OCI-LY3 (cell line): ENCODE measurements around the gene RSRC2.
"Not testable (repeated sequence)": the region's sequence is repeated elsewhere in the genome, so short reads cannot be mapped to it uniquely, and the experiment has no call there.

Source experiments
- H2AFZ ChIP-seq: fragments of 200-600, 300-600 bp; shearing (Covaris generic); 2 replicates; pipeline ENCODE4 v1.6.0; 2014; ENCODE audit warnings: antibody characterized with exemption, low read depth, low read length
- H3K27ac ChIP-seq: fragments of 200-600, 300-600 bp; sonication (generic); 2 replicates; pipeline ENCODE4 v1.5.1; 2014; ENCODE audit warnings: mild to moderate bottlenecking, low read length, moderate library complexity, mixed read lengths
- H3K27me3 ChIP-seq: fragments of 200-600, 300-600 bp; sonication (generic); 2 replicates; pipeline ENCODE4 v1.6.1; 2014; ENCODE audit warnings: low read depth, low read length, mixed read lengths
- H3K36me3 ChIP-seq: fragments of 200-600, 300-600 bp; sonication (generic); replicated peaks from 2 replicates; pipeline ENCODE3; 2014; ENCODE audit warnings: low read depth, low read length, mixed read lengths
- H3K4me1 ChIP-seq: fragments of 300-600, 200-600 bp; sonication (generic); 2 replicates; pipeline ENCODE4 v1.6.1; 2014; ENCODE audit warnings: low read length, mixed read lengths
- H3K4me2 ChIP-seq: fragments of 200-600, 300-600 bp; sonication (generic); 2 replicates; pipeline ENCODE4 v1.6.1; 2014; ENCODE audit warnings: low read length, mixed read lengths
- H3K4me3 ChIP-seq: fragments of 300-600, 200-600 bp; sonication (generic); 2 replicates; pipeline ENCODE4 v1.5.1; 2014; ENCODE audit warnings: antibody characterized with exemption, mild to moderate bottlenecking, low read length, moderate library complexity
- H3K79me2 ChIP-seq: fragments of 300-600, 200-600 bp; shearing (Covaris generic); 2 replicates; pipeline ENCODE4 v1.6.1; 2014; ENCODE audit warnings: mild to moderate bottlenecking, low read length, mixed read lengths
- H3K9ac ChIP-seq: fragments of 300-600, 200-600 bp; shearing (Covaris generic); 2 replicates; pipeline ENCODE4 v1.6.0; 2014; ENCODE audit warnings: mild to moderate bottlenecking, low read length, moderate library complexity
- H3K9me3 ChIP-seq: fragments of 200-600, 300-600 bp; shearing (Covaris generic); 2 replicates; pipeline ENCODE4 v1.6.1; 2014; ENCODE audit warnings: low read length, mixed read lengths; ENCODE audit not compliant: insufficient read depth
- H4K20me1 ChIP-seq: fragments of 200-600, 300-600 bp; sonication (generic); 2 replicates; pipeline ENCODE4 v1.6.1; 2016; ENCODE audit warnings: low read length, mixed read lengths; ENCODE audit not compliant: insufficient read depth
- EZH2phosphoT487 ChIP-seq: fragments of 200-600 bp; shearing (Covaris generic); IDR thresholded peaks from 2 replicates; pipeline ENCODE4 v1.6.1; 2018; ENCODE audit warnings: antibody characterized with exemption, mixed run types, low read depth
- TF ChIP-seq, protein P1 (sequence below): fragments of 200-600, 300-600 bp; sonication (generic); IDR thresholded peaks from 2 replicates; pipeline ENCODE4 v1.5.1; 2014; ENCODE audit warnings: antibody characterized with exemption, low read length, low read depth

RSRC2 gene

GRCh38 chr12:122473543-122474323, 53.0 kb downstream of the RSRC2 start:
- no peak overlapping the region for H3K9ac ChIP-seq
- peaks cover 24% of the 10 kb centered on the region for H3K4me1 ChIP-seq

GRCh38 chr12:122471324-122472226, 55.2 kb downstream of the RSRC2 start:
- no peaks in the 10 kb centered on the region for H3K27me3 ChIP-seq
- H3K4me1 ChIP-seq: peaks cover 24% of the 10 kb centered on the region
- H3K9me3 ChIP-seq: no peaks in the 10 kb centered on the region
- TF ChIP-seq, protein P1, sequence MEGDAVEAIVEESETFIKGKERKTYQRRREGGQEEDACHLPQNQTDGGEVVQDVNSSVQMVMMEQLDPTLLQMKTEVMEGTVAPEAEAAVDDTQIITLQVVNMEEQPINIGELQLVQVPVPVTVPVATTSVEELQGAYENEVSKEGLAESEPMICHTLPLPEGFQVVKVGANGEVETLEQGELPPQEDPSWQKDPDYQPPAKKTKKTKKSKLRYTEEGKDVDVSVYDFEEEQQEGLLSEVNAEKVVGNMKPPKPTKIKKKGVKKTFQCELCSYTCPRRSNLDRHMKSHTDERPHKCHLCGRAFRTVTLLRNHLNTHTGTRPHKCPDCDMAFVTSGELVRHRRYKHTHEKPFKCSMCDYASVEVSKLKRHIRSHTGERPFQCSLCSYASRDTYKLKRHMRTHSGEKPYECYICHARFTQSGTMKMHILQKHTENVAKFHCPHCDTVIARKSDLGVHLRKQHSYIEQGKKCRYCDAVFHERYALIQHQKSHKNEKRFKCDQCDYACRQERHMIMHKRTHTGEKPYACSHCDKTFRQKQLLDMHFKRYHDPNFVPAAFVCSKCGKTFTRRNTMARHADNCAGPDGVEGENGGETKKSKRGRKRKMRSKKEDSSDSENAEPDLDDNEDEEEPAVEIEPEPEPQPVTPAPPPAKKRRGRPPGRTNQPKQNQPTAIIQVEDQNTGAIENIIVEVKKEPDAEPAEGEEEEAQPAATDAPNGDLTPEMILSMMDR: peak; percentile 74
- TF ChIP-seq EZH2phosphoT487: no peak
- H3K36me3 ChIP-seq: peaks cover 30% of the 10 kb centered on the region
- H3K79me2 ChIP-seq: no peaks in the 10 kb centered on the region
- H3K4me2 ChIP-seq: no peak overlapping the region
- H2AFZ ChIP-seq: no peak overlapping the region
- H4K20me1 ChIP-seq: peaks cover 23% of the 10 kb centered on the region
- H3K27ac ChIP-seq: no peak overlapping the region
- H3K4me3 ChIP-seq: no peak overlapping the region
- no peak overlapping the region for H3K9ac ChIP-seq

More at GRCh38 chr12:122473543-122474323, 53.0 kb downstream of the RSRC2 start:
- H3K4me2 ChIP-seq: peak overlapping the region; percentile 62
- peaks cover 23% of the 10 kb centered on the region for H4K20me1 ChIP-seq
- H3K9me3 ChIP-seq: no peaks in the 10 kb centered on the region
- 0 out of 2 replicates have a peak overlapping the region, but pooled peaks have one; percentile 29 for H3K27ac ChIP-seq
- peak overlapping the region; percentile 16; the same call in 1 of the 2 replicates for H3K4me3 ChIP-seq
- no peaks in the 10 kb centered on the region for H3K27me3 ChIP-seq
- TF ChIP-seq, protein P1: no peak
- TF ChIP-seq EZH2phosphoT487: no peak
- no peaks in the 10 kb centered on the region for H3K79me2 ChIP-seq
- H3K36me3 ChIP-seq: peaks cover 44% of the 10 kb centered on the region
- no peak overlapping the region for H2AFZ ChIP-seq

GRCh38 chr12:122470576-122470975, 56.2 kb downstream of the RSRC2 start:
- H3K4me3 ChIP-seq, H3K27me3 ChIP-seq, H2AFZ ChIP-seq, H3K79me2 ChIP-seq, H3K9ac ChIP-seq, H3K27ac ChIP-seq, H3K9me3 ChIP-seq, H3K4me2 ChIP-seq: not testable (repeated sequence)
- Histone ChIP-seq H3K36me3 (peaks cover 24% of the 10 kb centered on the region), H3K4me1 (peaks cover 23% of the 10 kb centered on the region), H4K20me1 (peaks cover 18% of the 10 kb centered on the region)

DNA sequence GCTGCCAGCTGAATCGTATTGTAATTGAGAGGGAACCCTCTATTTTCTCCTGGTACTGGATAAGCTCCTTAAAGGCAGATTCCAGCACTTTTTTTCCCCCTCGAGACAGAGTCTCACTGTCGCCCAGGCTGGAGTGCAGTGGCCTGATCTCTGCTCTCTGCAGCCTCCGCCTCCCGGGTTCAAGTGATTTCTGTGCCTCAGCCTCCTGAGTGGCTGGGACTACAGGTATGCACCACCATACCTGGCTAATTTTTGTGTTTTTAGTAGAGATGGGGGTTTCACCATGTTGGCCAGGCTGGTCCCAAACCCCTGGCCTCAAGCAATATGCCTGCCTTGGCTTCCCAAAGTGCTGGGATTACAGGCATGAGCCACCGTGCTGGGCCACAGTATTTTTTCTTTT, 56.9 kb downstream of the RSRC2 start:
- not testable (repeated sequence) for H3K27ac ChIP-seq, H3K9ac ChIP-seq

DNA sequence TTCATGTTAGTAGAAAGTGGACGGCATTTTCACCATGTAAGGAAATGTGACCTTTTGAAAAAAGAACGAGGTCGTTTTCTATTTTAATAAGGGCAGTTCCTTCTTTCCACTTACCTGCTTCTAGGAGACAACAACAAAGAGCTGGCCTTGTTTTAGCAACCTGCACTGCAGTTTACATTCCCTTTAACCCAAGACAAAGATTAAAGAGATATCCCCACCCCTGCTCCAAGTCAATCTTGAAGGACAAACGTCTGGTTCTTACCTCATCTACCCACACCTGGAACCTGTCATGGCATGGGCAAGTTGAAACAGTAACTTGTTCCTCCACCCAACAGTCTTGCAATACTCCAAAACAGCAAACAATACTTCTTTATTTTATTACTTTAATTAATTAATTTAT, 58.8 kb downstream of the RSRC2 start:
- no peak overlapping the region for H3K9ac ChIP-seq
- no peak overlapping the region for H2AFZ ChIP-seq
- no peaks in the 10 kb centered on the region for H3K27me3 ChIP-seq
- no peaks in the 10 kb centered on the region for H3K79me2 ChIP-seq
- H3K9me3 ChIP-seq: no peaks in the 10 kb centered on the region
- peaks cover 10% of the 10 kb centered on the region for H3K36me3 ChIP-seq
- no peak overlapping the region for H3K27ac ChIP-seq
- no peaks in the 10 kb centered on the region for H4K20me1 ChIP-seq
- TF ChIP-seq, protein P1: no peak
- TF ChIP-seq EZH2phosphoT487: no peak
- H3K4me2 ChIP-seq: no peak overlapping the region
- no peak overlapping the region for H3K4me3 ChIP-seq
- H3K4me1 ChIP-seq: no peaks in the 10 kb centered on the region

More for the DNA sequence above, 56.9 kb downstream of the RSRC2 start:
- Histone ChIP-seq H3K4me1 (peaks cover 16% of the 10 kb centered on the region), H4K20me1 (peaks cover 11% of the 10 kb centered on the region), H3K36me3 (peaks cover 19% of the 10 kb centered on the region)
- not testable (repeated sequence) for H3K27me3 ChIP-seq, H3K4me3 ChIP-seq, H3K9me3 ChIP-seq, H2AFZ ChIP-seq, H3K4me2 ChIP-seq, H3K79me2 ChIP-seq

GRCh38 chr12:122464317-122465042, 62.3 kb downstream of the RSRC2 start:
- H3K36me3 ChIP-seq, H3K4me1 ChIP-seq, H3K27me3 ChIP-seq, H3K4me2 ChIP-seq, H3K4me3 ChIP-seq, H2AFZ ChIP-seq, H3K27ac ChIP-seq, H3K9ac ChIP-seq, H3K79me2 ChIP-seq, H3K9me3 ChIP-seq, H4K20me1 ChIP-seq: not testable (repeated sequence)
